ENCODE data around the gene TGFA.

DNA sequence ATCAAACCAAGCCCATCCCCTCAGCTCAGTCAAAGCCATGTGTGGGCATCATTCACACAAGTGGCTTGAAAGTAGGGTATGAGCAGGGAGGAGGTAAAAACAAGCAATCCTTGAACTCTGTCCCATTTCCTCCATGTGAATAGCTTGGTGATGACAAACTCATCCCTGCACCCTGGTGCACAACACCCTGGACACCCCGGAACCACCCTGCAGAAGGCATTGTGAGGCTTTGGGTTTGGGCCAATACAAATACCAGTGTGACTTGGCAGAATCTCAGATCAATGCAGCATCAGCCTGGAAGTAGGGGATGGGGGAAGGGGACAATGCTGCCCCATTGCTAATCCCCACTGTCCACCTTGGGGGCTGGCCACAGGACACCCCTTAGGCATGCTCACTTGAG, 28.6 kb downstream of the TGFA start:
- TF ChIP-seq, protein P1, sequence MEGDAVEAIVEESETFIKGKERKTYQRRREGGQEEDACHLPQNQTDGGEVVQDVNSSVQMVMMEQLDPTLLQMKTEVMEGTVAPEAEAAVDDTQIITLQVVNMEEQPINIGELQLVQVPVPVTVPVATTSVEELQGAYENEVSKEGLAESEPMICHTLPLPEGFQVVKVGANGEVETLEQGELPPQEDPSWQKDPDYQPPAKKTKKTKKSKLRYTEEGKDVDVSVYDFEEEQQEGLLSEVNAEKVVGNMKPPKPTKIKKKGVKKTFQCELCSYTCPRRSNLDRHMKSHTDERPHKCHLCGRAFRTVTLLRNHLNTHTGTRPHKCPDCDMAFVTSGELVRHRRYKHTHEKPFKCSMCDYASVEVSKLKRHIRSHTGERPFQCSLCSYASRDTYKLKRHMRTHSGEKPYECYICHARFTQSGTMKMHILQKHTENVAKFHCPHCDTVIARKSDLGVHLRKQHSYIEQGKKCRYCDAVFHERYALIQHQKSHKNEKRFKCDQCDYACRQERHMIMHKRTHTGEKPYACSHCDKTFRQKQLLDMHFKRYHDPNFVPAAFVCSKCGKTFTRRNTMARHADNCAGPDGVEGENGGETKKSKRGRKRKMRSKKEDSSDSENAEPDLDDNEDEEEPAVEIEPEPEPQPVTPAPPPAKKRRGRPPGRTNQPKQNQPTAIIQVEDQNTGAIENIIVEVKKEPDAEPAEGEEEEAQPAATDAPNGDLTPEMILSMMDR (conservative IDR thresholded peaks at IDR 0.05): no peak
- TF ChIP-seq EZH2 (IDR thresholded peaks at IDR 0.05; ENCODE audit: low read depth): no peak
